ENCODE results near the gene UPK1A. TPM values are rescaled to one million over a fixed set of nuclear protein-coding genes. Genes with fewer than 3 reads are reported as not detected.
A peak's percentile ranks its signal among the peaks of the same experiment; 100 is the strongest.

UPK1A gene
- total RNA-seq, 2 experiments from 2014 or later: 0.37 TPM

DNA sequence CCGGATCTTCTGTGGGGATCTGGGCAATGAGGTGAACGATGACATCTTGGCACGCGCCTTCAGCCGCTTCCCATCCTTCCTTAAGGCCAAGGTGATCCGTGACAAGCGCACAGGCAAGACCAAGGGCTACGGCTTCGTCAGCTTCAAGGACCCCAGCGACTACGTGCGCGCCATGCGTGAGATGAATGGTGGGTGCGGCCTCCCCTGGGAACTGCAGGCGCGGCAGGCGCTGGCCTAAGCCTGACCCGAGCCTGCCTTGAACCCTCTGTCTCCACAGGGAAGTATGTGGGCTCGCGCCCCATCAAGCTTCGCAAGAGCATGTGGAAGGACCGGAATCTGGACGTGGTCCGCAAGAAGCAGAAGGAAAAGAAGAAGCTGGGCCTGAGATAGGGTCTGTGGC is 29.2 kb upstream of the UPK1A start:
- no peak for DNase-seq
- no peak overlapping the region for H3K27ac Mint-ChIP-seq
- H3K9me3 Mint-ChIP-seq: no peaks in the 10 kb centered on the region
- ChIA-PET POLR2A (no interaction called here), CTCF (interaction anchor here (1.3 kb wide), 1 partner anchor 56 kb away, joined by 3 read pairs; no protein-coding TSS in a partner anchor)
- H3K4me3 Mint-ChIP-seq: no peak overlapping the region
- no peaks in the 10 kb centered on the region for H3K27me3 Mint-ChIP-seq
- H3K36me3 Mint-ChIP-seq (ENCODE audit: low read depth): peaks cover 34% of the 10 kb centered on the region
- peaks cover 10% of the 10 kb centered on the region for H3K4me1 Mint-ChIP-seq

GRCh38 chr19:35639321-35639639 is 27.0 kb upstream of the UPK1A start:
- H3K36me3 Mint-ChIP-seq (ENCODE audit: low read depth): peaks cover 20% of the 10 kb centered on the region
- H3K4me1 Mint-ChIP-seq: peaks cover 19% of the 10 kb centered on the region
- H3K27me3 Mint-ChIP-seq: no peaks in the 10 kb centered on the region
- CTCF ChIA-PET: interaction anchor here (0.6 to 1.4 kb wide), 2 partner anchors 8 to 12 kb away, joined by 5 read pairs; no protein-coding TSS in a partner anchor
- no peak overlapping the region for H3K4me3 Mint-ChIP-seq
- H3K9me3 Mint-ChIP-seq: no peaks in the 10 kb centered on the region
- no peak overlapping the region for H3K27ac Mint-ChIP-seq
- DNase-seq: no peak
- POLR2A ChIA-PET: no interaction called here

DNA sequence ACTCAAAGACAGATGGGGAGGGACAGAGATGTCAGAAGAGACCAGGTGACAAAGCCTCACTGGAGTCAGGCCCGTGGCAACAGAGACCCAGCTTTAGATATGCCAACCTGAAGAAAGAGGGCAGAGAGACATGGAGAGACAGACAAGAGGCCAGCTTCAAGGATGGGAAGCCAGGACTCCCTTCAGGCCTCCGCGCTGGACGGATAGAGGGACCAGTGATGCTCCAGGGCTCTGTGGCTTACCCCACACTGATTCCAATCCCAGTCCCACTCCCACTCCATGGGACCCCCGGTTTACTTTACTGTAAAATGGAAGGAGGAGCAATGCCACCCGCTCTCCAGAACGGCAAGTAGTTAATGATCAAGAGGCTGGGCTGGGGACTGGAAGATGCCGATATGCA is 26.5 kb upstream of the UPK1A start:
- Mint-ChIP-seq H3K27ac (peak overlapping the region; percentile 7), H3K27me3 (no peaks in the 10 kb centered on the region), H3K4me1 (peaks cover 25% of the 10 kb centered on the region), H3K36me3 (ENCODE audit: low read depth) (peaks cover 18% of the 10 kb centered on the region), H3K4me3 (no peak overlapping the region), H3K9me3 (no peaks in the 10 kb centered on the region)
- DNase-seq: no peak
- ChIA-PET CTCF (interaction anchor here (0.6 to 1.4 kb wide), 2 partner anchors 9 to 12 kb away, joined by 5 read pairs; no protein-coding TSS in a partner anchor), POLR2A (no interaction called here)

DNA sequence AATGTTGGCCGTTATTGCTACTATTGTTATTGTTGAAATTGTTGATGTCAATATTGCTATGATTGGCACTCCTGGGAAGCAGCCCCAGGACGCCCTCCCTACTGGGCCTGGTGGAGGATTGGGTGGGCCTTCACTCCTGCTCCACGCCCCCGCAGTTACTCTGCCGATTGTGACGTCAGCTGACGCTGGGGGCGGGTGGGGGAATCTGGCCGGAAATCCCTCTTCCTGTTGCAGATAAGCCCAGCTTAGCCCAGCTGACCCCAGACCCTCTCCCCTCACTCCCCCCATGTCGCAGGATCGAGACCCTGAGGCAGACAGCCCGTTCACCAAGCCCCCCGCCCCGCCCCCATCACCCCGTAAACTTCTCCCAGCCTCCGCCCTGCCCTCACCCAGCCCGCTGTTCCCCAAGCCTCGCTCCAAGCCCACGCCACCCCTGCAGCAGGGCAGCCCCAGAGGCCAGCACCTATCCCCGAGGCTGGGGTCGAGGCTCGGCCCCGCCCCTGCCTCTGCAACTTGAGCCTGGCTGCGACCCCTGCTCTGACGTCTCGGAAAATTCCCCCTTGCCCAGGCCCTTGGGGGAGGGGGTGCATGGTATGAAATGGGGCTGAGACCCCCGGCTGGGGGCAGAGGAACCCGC is 24.7 kb upstream of the UPK1A start, which contains the start of gene ETV2:
Gene ETV2 (plus strand): TSS at position 231 of the 637 bp plus-strand sequence. CDS start 716 bp downstream, outside the sequence.
- peaks cover 38% of the 10 kb centered on the region for H3K4me1 Mint-ChIP-seq
- H3K27ac Mint-ChIP-seq: peak within 1 kb of the TSS; percentile 66
- peak; percentile 47 for DNase-seq
- peak within 1 kb of the TSS; percentile 72 for H3K4me3 Mint-ChIP-seq
- H3K27me3 Mint-ChIP-seq: no peaks in the 10 kb centered on the region
- H3K36me3 Mint-ChIP-seq (ENCODE audit: low read depth): peaks cover 13% of the 10 kb centered on the region
- H3K9me3 Mint-ChIP-seq: no peaks in the 10 kb centered on the region
- CTCF ChIA-PET: interaction anchor here (0.6 kb wide), 1 partner anchor 273 kb away, joined by 3 read pairs; no protein-coding TSS in a partner anchor
- POLR2A ChIA-PET: no interaction called here

- ChIA-PET POLR2A (no interaction called here), CTCF (interaction anchor here (0.6 kb wide), 1 partner anchor 272 kb away, joined by 3 read pairs; no protein-coding TSS in a partner anchor)
- H3K36me3 Mint-ChIP-seq (ENCODE audit: low read depth): peaks cover 6% of the 10 kb centered on the region
- H3K27ac Mint-ChIP-seq: peak overlapping the region; percentile 66
- H3K4me3 Mint-ChIP-seq: peak overlapping the region; percentile 72
- DNase-seq: no peak
- H3K4me1 Mint-ChIP-seq: peaks cover 40% of the 10 kb centered on the region
- H3K9me3 Mint-ChIP-seq: no peaks in the 10 kb centered on the region
- no peaks in the 10 kb centered on the region for H3K27me3 Mint-ChIP-seq
Measured at GRCh38 chr19:35642312-35642711, 24.0 kb upstream of the UPK1A start.

GRCh38 chr19:35642798-35643254 is 23.5 kb upstream of the UPK1A start:
- no peak for DNase-seq

GRCh38 chr19:35643255-35644205 is 22.8 kb upstream of the UPK1A start:
- POLR2A ChIA-PET: no interaction called here
- no peaks in the 10 kb centered on the region for H3K27me3 Mint-ChIP-seq
- H3K9me3 Mint-ChIP-seq: no peaks in the 10 kb centered on the region
- H3K36me3 Mint-ChIP-seq (ENCODE audit: low read depth): no peaks in the 10 kb centered on the region
- H3K4me3 Mint-ChIP-seq: peak overlapping the region; percentile 72
- H3K4me1 Mint-ChIP-seq: peaks cover 44% of the 10 kb centered on the region
- CTCF ChIA-PET: interaction anchor here (0.8 to 1.5 kb wide), 4 partner anchors 7 to 51 kb away, joined by 3 to 4 read pairs (median 3); no protein-coding TSS in a partner anchor
- peak overlapping the region; percentile 91 for H3K27ac Mint-ChIP-seq
- DNase-seq: peak; percentile 86

More at GRCh38 chr19:35642798-35643254, 23.5 kb upstream of the UPK1A start:
- no peaks in the 10 kb centered on the region for H3K27me3 Mint-ChIP-seq
- H3K27ac Mint-ChIP-seq: peak overlapping the region; percentile 66
- H3K4me3 Mint-ChIP-seq: peak overlapping the region; percentile 72
- ChIA-PET CTCF (no interaction called here), POLR2A (no interaction called here)
- H3K9me3 Mint-ChIP-seq: no peaks in the 10 kb centered on the region
- peaks cover 4% of the 10 kb centered on the region for H3K36me3 Mint-ChIP-seq (ENCODE audit: low read depth)
- H3K4me1 Mint-ChIP-seq: peaks cover 42% of the 10 kb centered on the region

DNA sequence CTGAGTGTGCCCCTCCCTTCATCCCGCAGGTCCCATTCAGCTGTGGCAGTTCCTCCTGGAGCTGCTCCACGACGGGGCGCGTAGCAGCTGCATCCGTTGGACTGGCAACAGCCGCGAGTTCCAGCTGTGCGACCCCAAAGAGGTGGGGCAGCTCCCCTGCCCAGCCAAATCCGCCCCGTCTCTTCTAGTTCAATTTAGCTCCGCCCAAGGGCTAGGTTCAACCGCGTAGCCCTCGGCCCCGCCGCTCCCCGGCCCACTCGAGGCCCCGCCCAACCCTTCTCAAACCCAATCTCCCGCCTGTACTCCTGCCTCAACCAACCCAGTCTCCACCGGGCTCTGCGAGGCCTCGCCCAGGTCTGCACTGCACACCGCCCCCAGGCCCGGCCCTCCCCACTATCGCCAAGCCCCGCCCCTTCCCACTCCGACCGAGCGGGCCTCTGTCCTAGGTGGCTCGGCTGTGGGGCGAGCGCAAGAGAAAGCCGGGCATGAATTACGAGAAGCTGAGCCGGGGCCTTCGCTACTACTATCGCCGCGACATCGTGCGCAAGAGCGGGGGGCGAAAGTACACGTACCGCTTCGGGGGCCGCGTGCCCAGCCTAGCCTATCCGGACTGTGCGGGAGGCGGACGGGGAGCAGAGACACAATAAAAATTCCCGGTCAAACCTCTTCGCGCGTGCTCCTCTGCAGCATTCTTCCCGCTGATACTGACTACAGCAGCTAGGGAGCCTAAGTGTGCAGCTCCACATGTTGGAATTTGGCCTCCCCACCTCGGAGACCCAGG is 21.9 kb upstream of the UPK1A start:
- peaks cover 44% of the 10 kb centered on the region for H3K4me1 Mint-ChIP-seq
- H3K4me3 Mint-ChIP-seq: peak overlapping the region; percentile 72
- H3K27ac Mint-ChIP-seq: peak overlapping the region; percentile 91
- ChIA-PET POLR2A (no interaction called here), CTCF (interaction anchor here (0.8 to 1.5 kb wide), 5 partner anchors 8 to 50 kb away, joined by 3 to 5 read pairs (median 3); no protein-coding TSS in a partner anchor)
- H3K27me3 Mint-ChIP-seq: no peaks in the 10 kb centered on the region
- H3K36me3 Mint-ChIP-seq (ENCODE audit: low read depth): no peaks in the 10 kb centered on the region
- DNase-seq: peak; percentile 98
- no peaks in the 10 kb centered on the region for H3K9me3 Mint-ChIP-seq

- Mint-ChIP-seq H3K27ac (peak overlapping the region; percentile 91), H3K36me3 (ENCODE audit: low read depth) (no peaks in the 10 kb centered on the region), H3K4me3 (peak overlapping the region; percentile 72), H3K4me1 (peaks cover 45% of the 10 kb centered on the region), H3K27me3 (no peaks in the 10 kb centered on the region), H3K9me3 (no peaks in the 10 kb centered on the region)
- POLR2A ChIA-PET: no interaction called here
- CTCF ChIA-PET: interaction anchor here (0.9 to 1.5 kb wide), 3 partner anchors 9 to 11 kb away, joined by 3 to 5 read pairs (median 4); no protein-coding TSS in a partner anchor
- peak; percentile 77 for DNase-seq
Measured at GRCh38 chr19:35644987-35645679, 21.2 kb upstream of the UPK1A start.

- CTCF ChIA-PET: interaction anchor here (0.9 kb wide), 1 partner anchor 10 kb away, joined by 5 read pairs; no protein-coding TSS in a partner anchor
- Mint-ChIP-seq H3K9me3 (no peaks in the 10 kb centered on the region), H3K36me3 (ENCODE audit: low read depth) (peaks cover 5% of the 10 kb centered on the region), H3K27ac (no peak overlapping the region), H3K4me3 (no peak overlapping the region), H3K4me1 (peaks cover 52% of the 10 kb centered on the region), H3K27me3 (no peaks in the 10 kb centered on the region)
- no peak for DNase-seq
- POLR2A ChIA-PET: no interaction called here
Measured at GRCh38 chr19:35645680-35646511, 20.4 kb upstream of the UPK1A start.
